ELR (cell line): ENCODE results near the gene C17orf75.
A peak's percentile ranks its signal among the peaks of the same experiment; 100 is the strongest.
"Not testable (repeated sequence)": the region's sequence is repeated elsewhere in the genome, so short reads cannot be mapped to it uniquely, and the experiment has no call there.

Experiments
- DNase-seq: peaks from one replicate; pipeline ENCODE4 v3.0.0-alpha.2; 2015; ENCODE audit warnings: low read depth

Gene C17orf75, protein sequence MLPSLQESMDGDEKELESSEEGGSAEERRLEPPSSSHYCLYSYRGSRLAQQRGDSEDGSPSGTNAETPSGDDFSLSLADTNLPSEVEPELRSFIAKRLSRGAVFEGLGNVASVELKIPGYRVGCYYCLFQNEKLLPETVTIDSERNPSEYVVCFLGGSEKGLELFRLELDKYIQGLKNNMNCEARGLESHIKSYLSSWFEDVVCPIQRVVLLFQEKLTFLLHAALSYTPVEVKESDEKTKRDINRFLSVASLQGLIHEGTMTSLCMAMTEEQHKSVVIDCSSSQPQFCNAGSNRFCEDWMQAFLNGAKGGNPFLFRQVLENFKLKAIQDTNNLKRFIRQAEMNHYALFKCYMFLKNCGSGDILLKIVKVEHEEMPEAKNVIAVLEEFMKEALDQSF

DNA sequence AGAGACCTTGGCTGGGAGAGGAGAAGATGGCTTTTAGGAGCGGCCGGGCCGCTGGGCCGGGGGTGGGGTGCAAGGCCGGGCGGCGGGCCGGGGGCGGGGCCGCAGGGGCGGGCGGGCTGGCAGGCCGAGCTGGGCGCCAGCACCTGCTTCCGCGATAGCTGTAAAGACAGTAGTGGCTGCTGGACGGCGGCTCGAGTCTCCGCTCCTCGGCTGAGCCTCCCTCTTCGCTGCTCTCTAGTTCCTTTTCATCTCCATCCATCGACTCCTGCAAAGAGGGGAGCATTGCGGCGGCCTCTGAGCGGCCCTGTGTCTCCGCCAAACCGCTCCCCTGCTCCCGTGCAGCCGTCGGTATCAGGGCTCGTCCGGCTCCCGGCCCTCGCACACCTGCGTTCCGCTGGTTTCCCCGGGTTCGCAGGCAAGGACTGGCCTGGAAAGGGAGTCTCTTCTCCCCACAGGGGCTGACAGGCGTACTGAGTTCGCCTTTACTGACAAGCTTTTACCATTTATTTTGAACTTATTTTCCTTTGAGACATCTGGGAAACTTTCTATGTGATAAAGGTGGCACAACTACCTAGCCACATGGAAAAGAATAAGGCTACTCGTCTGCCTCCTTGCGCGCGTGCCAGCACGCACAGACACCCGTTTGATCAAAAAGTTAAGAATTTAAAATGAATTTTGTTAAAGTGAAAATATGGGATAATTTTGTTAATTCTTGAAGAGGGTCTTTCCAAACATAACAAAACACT, at the start of gene C17orf75:
Gene C17orf75 (minus strand): TSS at position 317 of the 746 bp plus-strand sequence. CDS start 34 bp downstream, at position 283.
- peak; percentile 84 for DNase-seq

DNA sequence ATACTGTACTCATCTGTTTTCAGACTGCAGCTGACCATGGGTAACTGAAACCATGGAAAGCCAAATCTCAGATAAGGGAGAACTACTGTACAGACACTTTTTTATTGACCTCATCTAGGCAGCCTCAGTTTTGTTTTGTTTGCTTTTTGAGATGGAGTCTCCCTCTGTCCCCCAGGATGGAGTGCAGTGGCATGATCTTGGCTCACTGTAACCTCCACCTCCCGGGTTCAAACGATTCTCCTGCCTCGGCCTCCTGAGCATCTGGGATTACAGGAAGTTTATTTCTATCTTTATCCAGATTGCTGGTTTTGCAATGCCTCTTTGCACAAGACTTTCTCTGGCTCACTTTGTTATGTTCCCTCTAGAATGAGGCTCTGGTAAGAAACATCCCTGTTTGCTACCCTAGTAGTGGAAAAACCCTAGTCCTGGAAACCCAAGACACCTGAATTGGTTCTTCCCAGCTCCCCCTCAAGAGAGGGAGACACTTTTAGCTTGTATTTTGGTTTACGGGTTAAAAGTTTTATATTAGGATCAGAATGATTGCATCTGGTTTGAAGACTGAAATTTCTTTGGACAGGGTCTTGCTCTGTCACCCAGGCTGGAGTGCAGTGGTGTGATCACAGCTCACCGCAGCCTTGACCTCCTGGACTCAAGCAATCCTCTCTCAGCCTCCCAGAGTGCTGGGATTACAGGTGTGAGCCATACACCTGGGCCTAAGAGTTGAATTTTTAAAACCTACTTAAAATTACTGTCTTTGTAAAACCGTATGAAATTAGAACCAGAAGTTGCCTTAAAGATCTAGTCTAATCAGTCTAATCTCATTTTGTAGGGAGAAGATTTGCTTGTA, 46.9 kb upstream of the C17orf75 start:
- DNase-seq, result no peak

DNA sequence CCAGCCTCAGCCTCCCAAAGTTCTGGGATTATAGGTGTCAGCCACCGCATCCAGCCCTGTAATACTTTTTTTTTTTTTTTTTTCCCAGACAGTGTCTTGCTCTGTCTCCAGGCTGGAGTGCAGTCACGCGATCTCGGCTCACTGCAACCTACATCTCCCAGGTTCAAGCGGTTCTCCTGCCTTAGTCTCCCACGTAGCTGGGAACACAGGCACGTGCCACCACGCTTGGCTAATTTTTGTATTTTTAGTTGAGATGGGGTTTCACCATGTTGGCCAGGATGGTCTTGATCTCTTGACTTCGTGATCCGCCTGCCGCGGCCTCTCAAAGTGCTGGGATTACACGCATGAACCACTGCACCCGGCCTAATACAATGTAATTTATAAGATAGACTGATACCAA, 46.2 kb upstream of the C17orf75 start:
- not testable (repeated sequence) for DNase-seq

DNA sequence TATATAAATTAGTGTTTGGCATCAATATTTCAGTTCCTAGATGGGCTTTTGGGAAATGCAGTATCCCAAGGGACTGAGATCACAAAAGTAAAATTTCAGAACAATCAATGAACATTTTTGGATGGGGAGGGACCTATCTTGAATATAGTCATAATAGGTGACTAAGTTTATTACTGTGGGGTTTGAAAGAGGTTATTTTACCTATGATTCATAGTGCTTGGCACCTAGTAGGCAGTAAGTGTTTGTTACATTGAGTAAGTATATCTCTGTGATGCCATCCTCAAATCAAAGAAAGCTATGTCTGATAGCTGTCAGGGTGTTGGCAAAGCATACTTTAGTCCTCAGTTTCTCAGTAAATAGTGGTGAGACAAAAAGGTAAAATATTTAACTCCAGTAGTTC, 44.9 kb upstream of the C17orf75 start:
- peak; percentile 43 for DNase-seq

DNA sequence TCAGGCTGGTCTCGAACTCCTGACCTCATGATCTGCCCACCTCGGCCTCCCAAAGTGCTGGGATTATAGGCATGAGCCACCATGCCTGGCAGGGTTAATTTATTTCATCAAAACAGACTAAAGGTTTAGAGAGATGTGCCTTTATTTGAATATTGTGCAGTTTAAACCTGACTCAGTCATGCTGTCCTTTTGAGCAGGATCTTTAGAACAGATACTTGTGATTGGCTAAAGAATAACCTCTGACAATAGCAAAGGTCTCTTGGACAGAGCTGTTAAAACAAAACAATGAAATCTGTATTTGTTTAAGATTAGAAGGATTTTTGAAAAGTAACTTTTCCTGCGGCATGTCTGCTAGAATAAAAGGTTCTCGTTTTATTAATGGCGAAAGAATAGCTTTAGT, 44.0 kb upstream of the C17orf75 start:
- DNase-seq, result no peak

DNA sequence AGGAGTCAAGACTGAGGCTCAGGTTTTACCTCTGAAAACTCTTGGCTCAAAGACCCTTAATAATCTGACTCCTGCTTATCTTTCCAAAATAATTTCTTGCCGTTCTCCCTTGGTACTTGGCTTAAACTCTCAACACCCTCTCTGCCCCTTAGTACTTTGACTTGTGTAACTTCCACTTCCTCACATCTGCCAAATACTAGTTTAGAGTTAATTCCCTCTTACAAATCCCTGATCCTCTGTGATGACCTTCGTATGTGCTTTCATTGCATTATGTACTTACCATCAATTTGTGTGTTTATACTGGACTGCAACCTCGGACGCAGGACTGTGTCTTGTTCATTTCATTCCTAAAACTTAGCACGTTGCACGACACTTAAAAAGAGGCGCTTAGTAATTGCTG, 43.1 kb upstream of the C17orf75 start:
- DNase-seq, result no peak

DNA sequence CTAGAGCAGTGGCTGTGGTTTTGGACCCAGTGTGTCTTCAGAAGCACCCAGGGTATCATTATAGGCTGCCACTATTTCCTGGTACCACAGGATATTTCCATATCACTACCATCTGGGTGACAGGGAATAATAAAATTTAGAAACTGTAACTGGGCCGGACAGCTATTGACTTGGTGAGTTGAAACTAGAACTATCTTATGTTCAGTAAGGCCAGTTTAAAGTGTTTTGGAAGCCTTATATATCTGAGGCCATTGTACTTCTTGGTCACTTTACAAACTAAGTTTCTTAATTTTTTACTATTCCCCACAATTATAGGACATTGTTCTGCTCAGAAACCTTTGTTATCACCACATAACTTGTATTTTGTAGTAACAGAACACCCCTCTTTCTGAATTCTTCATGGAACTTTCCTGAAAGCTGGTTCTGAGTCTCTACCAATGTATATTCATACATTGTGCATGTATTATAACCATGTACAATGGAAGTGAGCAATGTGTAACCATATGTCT, 42.0 kb upstream of the C17orf75 start:
- DNase-seq, result no peak

DNA sequence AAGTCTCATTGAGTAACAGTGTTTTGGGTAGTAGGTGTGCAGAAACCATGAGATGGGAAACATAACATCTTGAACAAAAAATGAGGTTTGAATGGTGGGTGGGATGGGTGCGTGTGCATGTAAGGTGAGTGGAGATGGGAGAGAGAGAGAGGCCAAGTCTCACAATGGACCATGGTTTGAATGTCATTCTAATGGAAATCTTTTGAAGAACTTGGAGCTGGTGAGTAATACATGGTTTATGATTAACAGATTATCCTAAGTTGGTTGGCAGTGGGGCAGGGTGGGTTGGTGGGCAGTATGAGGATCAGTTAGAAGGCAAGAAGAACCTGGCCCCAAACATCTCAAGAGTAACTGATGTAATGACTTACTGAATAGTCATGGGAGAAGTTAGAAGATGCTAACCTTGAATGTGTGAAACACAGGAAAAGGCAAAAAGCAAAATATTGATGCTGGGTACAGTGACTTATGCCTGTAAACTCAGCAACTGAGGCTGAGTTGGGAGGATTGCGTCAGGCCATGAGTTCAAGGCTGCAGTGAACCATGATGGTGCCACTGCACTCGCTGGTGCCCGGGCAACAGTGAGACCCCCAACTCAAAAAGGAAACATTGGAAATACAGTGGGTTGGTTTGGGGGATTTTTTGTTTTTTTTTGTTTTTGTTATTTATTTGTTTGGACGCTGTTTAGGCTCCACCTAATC, 40.7 kb upstream of the C17orf75 start:
- no peak for DNase-seq

DNA sequence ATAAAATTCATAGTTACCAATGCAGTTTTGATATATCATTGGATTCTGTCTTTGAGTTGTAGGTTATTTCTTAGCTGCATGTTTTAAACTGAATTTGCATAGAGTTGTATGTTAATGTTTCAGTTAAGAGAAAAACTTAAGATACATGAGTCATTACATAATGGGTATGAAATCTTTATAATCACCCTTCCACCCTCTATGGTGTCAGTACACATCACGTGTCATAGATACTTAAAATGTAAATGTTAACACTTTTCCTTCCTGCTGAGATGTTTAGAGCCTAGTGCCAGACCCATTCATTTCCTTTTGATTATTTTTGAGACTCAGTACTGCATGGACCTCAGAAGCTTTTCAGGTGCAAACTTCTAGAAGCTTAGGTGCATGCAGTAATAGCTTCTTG, 28.5 kb upstream of the C17orf75 start:
- no peak for DNase-seq

DNA sequence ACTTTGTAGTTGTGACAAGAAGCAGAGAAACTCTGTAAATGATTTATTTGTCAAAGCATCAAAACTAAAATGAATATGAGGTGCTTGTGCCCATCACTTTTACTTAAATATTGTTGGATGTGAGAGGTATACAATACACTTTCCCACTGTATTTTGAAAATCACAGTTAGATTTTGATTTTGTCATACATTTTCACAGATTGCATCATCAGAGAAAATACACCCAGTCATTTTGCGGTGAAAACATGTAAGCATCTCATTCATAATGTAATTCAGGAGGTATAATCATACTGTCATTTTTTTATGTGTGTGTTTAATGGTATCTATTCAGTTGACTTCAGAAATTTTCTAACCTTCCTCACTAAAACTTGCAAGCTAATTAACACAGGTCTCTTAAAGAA, 19.3 kb upstream of the C17orf75 start:
- no peak for DNase-seq

DNA sequence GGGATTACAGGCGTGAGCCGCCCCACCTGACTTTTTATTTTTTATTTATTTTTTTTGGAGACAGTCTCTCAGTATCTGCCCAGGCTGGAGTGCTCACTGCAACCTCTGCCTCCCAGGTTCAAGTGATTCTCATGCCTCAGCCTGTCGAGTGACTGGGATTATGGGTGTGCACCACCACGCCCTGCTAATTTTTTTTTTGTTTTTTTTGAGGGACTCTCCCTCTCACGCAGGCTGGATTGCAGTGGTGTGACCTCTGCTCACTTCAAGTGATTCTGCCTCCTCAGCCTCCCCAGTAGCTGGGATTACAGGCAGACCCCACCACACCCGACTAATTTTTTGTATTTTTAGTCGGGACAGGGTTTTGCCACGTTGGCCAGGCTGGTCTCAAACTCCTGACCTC, 15.6 kb upstream of the C17orf75 start:
- DNase-seq, result no peak

DNA sequence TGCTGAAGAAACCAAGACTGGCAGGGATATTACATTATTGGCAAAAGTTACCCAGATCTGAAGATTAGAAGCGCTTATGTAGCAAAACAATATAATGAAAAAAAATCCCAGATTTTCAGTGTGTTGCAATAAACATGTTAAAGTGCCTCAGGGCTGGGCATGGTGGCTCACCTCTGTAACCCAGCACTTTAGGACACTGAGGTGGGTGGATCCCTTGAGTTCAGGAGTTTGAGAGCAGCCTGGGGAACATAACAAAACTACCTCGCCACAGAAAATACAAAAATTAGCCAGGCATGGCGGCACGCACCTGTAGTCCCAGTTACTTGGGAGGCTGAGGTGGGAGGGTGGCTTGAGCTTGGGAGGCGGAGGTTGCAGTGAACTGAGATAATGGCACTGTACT, 14.8 kb upstream of the C17orf75 start:
- no peak for DNase-seq

DNA sequence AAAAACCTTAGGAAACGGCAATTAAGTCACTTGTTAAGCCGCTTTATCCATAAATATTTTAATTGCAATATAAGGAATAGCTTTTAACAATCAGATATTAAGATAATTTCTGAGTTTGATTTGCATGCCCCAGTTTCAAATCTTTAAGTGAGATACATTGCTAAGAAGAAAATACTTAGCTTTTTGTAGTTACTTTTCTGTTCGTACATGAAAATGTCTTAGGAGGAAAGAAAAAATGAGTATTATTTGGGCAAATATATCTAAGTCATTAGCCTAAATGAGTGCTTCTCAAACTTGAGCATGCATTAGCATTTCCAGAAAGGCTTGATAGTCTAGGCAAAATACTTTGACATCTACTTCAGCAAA, 14.4 kb upstream of the C17orf75 start:
- no peak for DNase-seq

DNA sequence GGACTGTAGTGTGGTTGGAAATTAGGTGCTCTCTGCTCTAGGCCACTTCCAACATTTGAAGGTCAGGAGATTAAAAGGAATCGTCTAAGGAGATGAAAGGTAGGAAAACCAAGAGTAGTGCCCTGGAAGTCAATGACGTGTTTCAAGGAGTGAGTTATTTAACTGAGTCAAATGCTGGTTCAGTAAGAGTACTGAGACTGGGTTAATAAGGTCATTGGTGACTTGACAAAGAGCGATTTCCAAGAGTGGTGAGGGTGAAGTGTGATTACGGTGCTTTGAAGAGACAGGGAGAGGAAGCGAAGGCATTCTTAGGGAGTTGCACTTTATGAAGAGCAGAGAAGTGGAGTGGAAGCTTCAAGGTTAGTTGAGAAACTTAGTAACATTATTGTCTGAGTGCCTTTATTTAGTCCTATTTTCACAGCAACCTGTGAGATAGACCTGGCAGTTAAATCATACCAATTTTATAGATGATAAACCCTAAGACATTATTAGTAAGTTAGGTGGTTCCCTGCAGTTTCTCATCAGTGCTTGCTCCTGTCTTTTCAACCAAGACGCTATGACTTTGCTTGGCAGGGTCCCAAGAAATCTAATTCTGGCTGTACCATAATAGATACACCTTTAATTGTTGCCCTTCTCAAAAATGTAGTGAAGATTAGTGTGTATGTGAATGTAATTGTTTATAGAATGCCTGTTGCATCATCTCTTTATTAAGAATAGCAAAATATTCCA, 13.8 kb upstream of the C17orf75 start:
- DNase-seq, result no peak

DNA sequence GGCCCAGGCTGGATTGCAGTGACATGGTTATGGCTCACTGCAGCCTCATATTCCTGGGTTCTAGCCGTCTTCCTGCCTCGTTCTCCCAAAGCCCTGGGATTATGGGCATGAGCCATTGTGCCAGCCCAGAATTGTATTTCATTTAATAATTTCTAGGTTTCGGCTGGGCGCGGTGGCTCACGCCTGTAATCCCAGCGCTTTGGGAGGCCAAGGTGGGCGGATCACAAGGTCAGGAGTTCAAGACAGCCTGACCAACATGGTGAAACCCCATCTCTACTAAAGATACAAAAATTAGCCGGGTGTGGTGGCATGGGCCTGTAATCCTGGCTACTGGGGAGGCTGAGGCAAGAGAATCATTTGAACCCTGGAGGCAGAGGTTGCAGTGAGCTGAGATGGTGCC, 10.8 kb upstream of the C17orf75 start:
- DNase-seq, result not testable (repeated sequence)

DNA sequence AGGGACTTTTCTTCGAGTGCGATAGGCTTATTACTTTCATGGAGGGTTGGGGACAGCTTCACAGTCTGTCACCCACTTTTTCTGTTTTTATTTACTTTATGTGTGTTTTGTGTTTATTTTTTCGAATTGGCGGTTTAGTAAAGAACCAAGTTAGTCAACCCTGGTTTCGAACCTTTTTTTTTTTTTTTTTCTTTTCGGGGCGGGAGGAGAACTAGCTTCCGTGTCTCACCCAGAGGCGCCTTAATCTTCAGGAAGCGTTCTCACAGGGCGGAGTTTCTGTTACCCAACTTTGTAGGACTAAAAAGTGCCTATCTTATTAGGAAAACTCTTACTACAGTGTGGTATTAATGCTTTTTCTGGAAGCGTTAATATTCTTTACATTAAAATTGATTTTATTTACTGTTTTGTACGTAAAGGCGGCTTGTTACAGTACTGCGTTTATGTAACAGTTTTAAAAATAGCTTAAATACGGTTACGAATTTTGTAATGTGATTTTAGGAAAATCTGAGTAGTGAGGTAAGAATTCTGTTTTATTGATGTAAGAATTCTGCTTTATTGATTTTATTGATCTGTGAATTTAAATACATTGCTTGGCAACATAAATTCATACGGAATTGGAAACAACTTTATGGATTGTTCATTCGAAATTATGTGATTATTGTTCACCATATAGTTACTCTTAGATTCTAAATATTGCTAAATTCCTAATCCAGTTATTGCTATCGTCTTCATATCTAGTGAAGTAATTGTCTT, 8.9 kb upstream of the C17orf75 start:
- peak; percentile 78 for DNase-seq

DNA sequence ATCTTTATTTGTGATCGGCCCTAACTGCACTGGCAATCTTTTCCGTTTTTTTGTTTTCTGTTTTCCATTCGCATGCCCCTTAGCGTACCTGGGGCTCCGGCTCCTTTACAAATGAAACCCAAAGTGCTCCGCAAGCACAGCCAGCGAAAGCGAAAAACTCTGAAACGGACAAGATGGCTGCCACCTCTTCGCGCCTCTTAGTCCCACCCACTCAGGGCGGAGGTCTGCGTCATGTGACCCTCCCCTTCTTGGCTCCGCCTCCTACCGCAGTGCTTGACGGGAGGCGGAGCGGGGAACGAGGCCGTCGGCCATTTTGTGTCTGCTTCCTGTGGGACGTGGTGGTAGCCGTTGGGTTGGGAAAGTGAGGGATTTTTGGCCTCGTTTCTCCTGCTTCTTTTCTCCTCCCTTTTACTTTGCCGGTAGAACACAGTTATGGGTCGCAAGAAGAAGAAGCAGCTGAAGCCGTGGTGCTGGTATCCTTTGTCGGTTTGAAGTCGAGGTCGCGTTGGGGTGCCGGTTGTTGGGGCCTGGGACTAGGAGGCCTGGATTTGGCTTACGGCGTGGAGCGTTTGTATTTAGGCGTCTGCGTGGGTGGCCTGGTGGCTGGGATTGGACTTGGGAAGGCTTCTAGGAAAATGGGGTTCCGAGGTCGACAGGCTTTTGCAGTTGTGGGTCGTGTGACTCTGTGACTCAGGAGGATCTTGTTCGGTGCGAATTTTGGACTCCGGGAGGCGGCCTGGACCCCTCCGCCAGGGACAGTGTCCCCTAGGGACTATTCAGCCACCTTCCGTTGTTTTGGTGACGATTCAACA, 8.1 kb upstream of the C17orf75 start, which contains the start of gene ZNF207:
Gene ZNF207 (plus strand): TSS at position 304 of the 812 bp plus-strand sequence. CDS start 129 bp downstream, at position 433.
- peak; percentile 99 for DNase-seq

DNA sequence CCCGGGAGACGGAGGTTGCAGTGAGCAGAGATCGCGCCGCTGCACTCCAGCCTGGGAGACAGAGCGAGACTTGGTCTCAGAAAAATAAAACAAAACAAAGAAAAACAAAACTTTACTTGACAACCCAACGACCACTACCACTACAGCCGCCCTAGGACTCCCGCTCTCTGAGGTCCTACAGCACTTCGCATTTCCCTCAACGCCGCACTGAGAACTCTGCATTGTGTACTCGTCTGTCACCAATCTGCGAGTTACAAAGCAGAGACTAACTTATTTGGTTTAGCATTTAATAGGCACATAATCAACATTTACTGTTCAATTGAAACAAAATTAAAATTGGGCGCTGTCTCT, 7.5 kb upstream of the C17orf75 start:
- peak; percentile 37 for DNase-seq

DNA sequence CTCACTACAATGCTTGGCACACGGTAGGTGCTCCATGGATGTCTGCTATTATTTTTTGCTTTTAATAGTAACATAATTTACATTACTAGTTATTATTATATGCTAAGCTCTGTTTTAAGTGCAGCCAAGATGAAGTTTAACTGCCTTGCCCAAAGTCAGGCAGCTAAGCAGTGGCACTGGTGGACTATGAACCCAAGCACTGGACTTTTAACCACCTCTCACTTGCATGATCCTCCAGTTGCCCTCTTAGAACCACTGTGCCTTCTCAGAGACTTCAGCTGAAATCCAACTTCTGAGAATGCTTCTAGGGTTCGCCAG, 6.5 kb upstream of the C17orf75 start:
- no peak for DNase-seq
